HepG2 (cell line): Measurements from ENCODE around the gene TFEB.

Source experiments
- FOXA3 ChIP-seq: IDR thresholded peaks from 2 replicates; pipeline ENCODE4 v1.6.1; 2016; ENCODE audit warnings: missing genetic modification reagents, missing compliant biosample characterization
- GABPA ChIP-seq, 2 experiments: IDR thresholded peaks; 2 replicates each; pipeline ENCODE4 v1.6.1; 2011 to 2016; ENCODE audit warnings: low read depth in 2 of 2, low read length in 1 of 2, missing biosample characterization in 1 of 2, missing genetic modification characterization in 1 of 2
- PRPF4 ChIP-seq: fragments of 200-400 bp; formaldehyde crosslinking; IDR thresholded peaks from 2 replicates; pipeline ENCODE4 v1.6.1; 2016; ENCODE audit warnings: low read length, low read depth; ENCODE audit not compliant: poor library complexity, severe bottlenecking
- ZBTB8A ChIP-seq: sonication (generic); formaldehyde crosslinking; IDR thresholded peaks from 2 replicates; pipeline ENCODE4 v1.4.0; 2020; ENCODE audit warnings: mild to moderate bottlenecking, low read depth, missing genetic modification reagents, borderline replicate concordance
- ZSCAN21 ChIP-seq: sonication (generic); formaldehyde crosslinking; IDR thresholded peaks from 2 replicates; pipeline ENCODE4 v1.8.0; 2022; ENCODE audit warnings: mild to moderate bottlenecking, missing genetic modification reagents, moderate library complexity, borderline replicate concordance
- TF ChIP-seq, protein P1 (sequence below): sonication (generic); formaldehyde crosslinking; IDR thresholded peaks from 2 replicates; pipeline ENCODE4 v1.8.1; 2023; ENCODE audit warnings: mild to moderate bottlenecking, missing genetic modification reagents
- TF ChIP-seq, protein P2 (sequence below): sonication (generic); formaldehyde crosslinking; IDR thresholded peaks from 2 replicates; pipeline ENCODE4 v1.8.1; 2022; ENCODE audit warnings: mild to moderate bottlenecking, missing genetic modification reagents

DNA sequence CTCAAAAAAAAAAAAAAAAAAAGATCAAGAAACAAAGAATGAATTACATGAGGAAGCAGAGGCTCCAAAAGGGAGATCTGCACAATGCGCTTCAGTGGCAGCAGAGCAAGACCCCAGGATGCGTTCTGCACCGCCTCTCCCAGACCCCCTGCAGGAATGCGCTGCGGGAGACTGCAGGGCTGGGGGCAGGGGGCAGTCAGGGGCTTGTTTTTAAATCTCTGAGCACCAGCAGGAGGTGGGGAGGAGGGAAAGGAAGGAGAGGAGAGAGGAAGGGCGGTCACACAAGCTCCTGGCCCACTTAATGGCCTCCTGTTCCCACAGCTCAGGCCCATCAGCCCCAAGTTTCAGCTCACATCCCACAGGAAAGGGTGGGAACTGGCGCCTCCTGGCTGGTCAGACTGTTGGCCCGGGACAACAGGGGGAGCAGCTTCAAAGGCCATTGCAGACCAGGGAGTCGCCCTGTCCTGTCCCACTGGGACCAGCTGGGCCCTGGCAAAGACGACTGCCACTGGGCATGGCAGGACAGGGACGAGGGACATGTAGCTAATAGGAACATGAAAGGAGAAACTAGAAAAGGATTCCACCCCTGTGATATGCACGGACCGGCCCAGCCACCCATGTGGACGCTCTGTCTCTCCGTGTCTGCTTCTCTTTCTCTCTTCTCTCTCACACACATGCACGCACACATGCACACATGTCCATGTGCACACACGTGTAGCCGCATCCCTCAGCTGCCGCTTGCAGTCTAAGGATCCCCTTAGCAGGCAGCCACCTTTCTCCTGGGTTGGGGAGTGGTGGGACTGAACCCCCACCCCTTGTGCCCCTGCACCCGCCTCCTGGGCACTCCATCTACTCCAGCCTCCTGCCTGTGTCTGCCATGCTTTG lies 34.7 kb downstream of the TFEB start:
- TF ChIP-seq PRPF4 (no peak), FOXA3 (CRISPR knock-in tag) (no peak), ZBTB8A (CRISPR knock-in tag) (no peak), GABPA (IDR thresholded peaks at IDR 0.05; ENCODE audit: low read depth, low read length) (no peak), GABPA (CRISPR knock-in tag; IDR thresholded peaks at IDR 0.05; ENCODE audit: low read depth) (no peak), ZSCAN21 (CRISPR knock-in tag) (no peak)
- TF ChIP-seq, protein P1, sequence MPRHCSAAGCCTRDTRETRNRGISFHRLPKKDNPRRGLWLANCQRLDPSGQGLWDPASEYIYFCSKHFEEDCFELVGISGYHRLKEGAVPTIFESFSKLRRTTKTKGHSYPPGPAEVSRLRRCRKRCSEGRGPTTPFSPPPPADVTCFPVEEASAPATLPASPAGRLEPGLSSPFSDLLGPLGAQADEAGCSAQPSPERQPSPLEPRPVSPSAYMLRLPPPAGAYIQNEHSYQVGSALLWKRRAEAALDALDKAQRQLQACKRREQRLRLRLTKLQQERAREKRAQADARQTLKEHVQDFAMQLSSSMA: no peak
- TF ChIP-seq, protein P2, sequence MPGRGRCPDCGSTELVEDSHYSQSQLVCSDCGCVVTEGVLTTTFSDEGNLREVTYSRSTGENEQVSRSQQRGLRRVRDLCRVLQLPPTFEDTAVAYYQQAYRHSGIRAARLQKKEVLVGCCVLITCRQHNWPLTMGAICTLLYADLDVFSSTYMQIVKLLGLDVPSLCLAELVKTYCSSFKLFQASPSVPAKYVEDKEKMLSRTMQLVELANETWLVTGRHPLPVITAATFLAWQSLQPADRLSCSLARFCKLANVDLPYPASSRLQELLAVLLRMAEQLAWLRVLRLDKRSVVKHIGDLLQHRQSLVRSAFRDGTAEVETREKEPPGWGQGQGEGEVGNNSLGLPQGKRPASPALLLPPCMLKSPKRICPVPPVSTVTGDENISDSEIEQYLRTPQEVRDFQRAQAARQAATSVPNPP (CRISPR knock-in tag): no peak
